ENCODE measurements around the gene GABBR2. TPM values are rescaled to one million over a fixed set of nuclear protein-coding genes. Genes with fewer than 3 reads are reported as not detected.
A peak's percentile ranks its signal among the peaks of the same experiment; 100 is the strongest.

GABBR2 gene
- total RNA-seq, 1 donor from 2014 or later = not detected

GRCh38 chr9:98402019-98402840, 306.5 kb downstream of the GABBR2 start:
- H3K4me3 ChIP-seq (ENCODE audit: low read depth, low read length) = no peak overlapping the region
- DNase-seq (ENCODE audit: low read depth) (no peak), FAIRE-seq (no peak)
- TF ChIP-seq, protein P1, sequence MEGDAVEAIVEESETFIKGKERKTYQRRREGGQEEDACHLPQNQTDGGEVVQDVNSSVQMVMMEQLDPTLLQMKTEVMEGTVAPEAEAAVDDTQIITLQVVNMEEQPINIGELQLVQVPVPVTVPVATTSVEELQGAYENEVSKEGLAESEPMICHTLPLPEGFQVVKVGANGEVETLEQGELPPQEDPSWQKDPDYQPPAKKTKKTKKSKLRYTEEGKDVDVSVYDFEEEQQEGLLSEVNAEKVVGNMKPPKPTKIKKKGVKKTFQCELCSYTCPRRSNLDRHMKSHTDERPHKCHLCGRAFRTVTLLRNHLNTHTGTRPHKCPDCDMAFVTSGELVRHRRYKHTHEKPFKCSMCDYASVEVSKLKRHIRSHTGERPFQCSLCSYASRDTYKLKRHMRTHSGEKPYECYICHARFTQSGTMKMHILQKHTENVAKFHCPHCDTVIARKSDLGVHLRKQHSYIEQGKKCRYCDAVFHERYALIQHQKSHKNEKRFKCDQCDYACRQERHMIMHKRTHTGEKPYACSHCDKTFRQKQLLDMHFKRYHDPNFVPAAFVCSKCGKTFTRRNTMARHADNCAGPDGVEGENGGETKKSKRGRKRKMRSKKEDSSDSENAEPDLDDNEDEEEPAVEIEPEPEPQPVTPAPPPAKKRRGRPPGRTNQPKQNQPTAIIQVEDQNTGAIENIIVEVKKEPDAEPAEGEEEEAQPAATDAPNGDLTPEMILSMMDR (IDR thresholded peaks at IDR 0.05; ENCODE audit: insufficient read depth, low read length, severe bottlenecking) = no peak
- no peaks in the 10 kb centered on the region for H3K27me3 ChIP-seq (ENCODE audit: control insufficient read depth, insufficient read depth, low read length)
- no peaks in the 10 kb centered on the region for H3K36me3 ChIP-seq (ENCODE audit: control insufficient read depth, insufficient read depth, low read length)

DNA sequence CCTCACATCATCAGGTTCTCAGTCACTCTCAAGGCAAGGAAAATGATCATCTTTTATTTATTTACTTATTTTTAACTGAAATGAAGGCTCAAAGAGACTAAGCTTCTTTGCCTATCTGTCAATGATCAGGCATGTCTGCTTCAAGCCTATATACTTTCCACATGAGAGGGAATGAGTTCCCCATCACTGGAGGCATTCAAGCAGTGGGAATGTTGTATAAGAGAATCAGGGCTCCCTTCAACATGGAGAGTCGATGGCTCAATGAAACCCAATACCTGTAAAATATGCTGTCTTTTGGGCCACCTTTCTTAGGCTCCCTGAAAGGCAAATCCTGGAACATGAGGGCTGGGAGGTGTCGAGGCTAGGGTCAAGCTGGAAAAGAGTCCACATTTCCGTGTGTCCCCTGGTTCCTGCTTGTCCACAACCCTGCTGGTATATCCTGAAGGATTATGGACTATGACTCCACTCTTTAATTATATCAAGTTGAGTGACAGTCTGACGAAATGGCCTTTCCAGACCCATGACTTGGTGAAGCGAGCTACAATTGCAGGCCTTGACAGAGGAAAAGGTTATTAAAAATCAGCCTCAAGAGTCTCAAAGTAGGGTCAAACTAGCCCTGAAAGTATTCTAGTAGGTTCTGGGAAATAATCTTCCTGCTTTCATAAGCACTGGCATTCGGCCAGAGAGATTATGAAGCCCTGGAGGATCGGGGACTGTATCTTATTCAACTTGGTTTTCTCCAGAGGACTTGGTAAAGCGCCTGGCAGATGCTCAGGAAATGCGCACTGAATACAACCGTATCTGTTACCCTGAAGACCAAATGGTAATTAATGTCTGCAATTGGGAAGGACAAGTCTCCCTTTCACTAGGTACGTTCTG, 307.4 kb downstream of the GABBR2 start:
- no peak overlapping the region for H3K4me3 ChIP-seq (ENCODE audit: low read depth, low read length)
- H3K36me3 ChIP-seq (ENCODE audit: control insufficient read depth, insufficient read depth, low read length) = no peaks in the 10 kb centered on the region
- H3K27me3 ChIP-seq (ENCODE audit: control insufficient read depth, insufficient read depth, low read length) = no peaks in the 10 kb centered on the region
- DNase-seq (ENCODE audit: low read depth) (no peak), FAIRE-seq (no peak)
- TF ChIP-seq, protein P1 (IDR thresholded peaks at IDR 0.05; ENCODE audit: insufficient read depth, low read length, severe bottlenecking) = no peak

DNA sequence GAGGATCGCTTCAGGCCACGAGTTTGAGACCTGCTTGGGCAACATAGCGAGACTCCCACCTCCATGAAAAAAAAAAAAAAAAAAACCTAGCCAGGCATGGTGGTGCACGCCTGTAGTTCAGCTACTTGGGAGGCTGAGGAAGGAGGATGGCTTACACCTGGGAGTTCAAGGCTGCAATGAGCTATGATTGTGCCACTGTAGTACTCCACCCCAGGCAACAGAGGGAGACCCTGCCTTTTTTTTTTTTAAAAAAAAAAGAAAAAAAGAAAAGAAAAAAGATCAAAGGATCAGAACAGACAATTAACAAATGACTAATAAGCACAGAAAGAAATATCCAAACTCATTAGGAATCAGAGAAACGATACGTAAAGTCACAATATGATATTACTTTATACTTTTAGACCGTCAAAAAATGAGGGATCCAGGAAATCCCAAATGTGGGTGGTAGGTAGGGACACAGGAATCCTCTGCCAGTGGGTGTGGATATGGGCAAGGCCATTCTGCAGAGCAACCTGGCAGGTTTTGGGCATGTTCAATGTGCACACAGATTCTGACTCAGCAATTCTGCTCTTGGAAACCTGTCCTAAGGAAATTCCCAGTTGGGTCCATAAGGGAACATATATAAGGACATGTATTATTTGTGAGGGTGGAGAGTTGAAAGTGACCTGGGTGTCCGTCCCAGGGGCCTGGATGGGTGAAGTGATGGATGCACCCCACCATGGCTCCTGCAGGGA, 308.6 kb downstream of the GABBR2 start:
- Histone ChIP-seq H3K36me3 (ENCODE audit: control insufficient read depth, insufficient read depth, low read length) (no peaks in the 10 kb centered on the region), H3K4me3 (ENCODE audit: low read depth, low read length) (no peak overlapping the region), H3K27me3 (ENCODE audit: control insufficient read depth, insufficient read depth, low read length) (no peaks in the 10 kb centered on the region)
- DNase-seq (ENCODE audit: low read depth) = peak; percentile 53
- no peak for FAIRE-seq
- TF ChIP-seq, protein P1 (IDR thresholded peaks at IDR 0.05; ENCODE audit: insufficient read depth, low read length, severe bottlenecking) = no peak

GRCh38 chr9:98396656-98397055, 312.1 kb downstream of the GABBR2 start:
- FAIRE-seq = no peak
- no peak for DNase-seq (ENCODE audit: low read depth)
- H3K27me3 ChIP-seq (ENCODE audit: control insufficient read depth, insufficient read depth, low read length) = no peaks in the 10 kb centered on the region
- H3K4me3 ChIP-seq (ENCODE audit: low read depth, low read length) = no peak overlapping the region
- TF ChIP-seq, protein P1 (IDR thresholded peaks at IDR 0.05; ENCODE audit: insufficient read depth, low read length, severe bottlenecking) = no peak
- no peaks in the 10 kb centered on the region for H3K36me3 ChIP-seq (ENCODE audit: control insufficient read depth, insufficient read depth, low read length)

- no peak for FAIRE-seq
These were observed 312.5 kb downstream of the GABBR2 start for GRCh38 chr9:98396236-98396635.

More at GRCh38 chr9:98396236-98396635, 312.5 kb downstream of the GABBR2 start:
- TF ChIP-seq, protein P1 (IDR thresholded peaks at IDR 0.05; ENCODE audit: insufficient read depth, low read length, severe bottlenecking) = no peak
- DNase-seq (ENCODE audit: low read depth) = no peak
- H3K27me3 ChIP-seq (ENCODE audit: control insufficient read depth, insufficient read depth, low read length) = no peaks in the 10 kb centered on the region
- H3K4me3 ChIP-seq (ENCODE audit: low read depth, low read length) = no peak overlapping the region
- H3K36me3 ChIP-seq (ENCODE audit: control insufficient read depth, insufficient read depth, low read length) = no peaks in the 10 kb centered on the region

All from bronchial epithelial cell (primary cell).